Peyer's patch (tissue), 4 donors: ENCODE data around the gene RING1.

Experiments
- CTCF ChIP-seq, 6 experiments: fragments of 450-650 bp in 4 of 6; fragments of 200-600 bp in 2 of 6; sonication (generic) in 1 of 6; IDR thresholded peaks; one replicate each; pipeline ENCODE4 v1.5.1; 2017 to 2019; ENCODE audit warnings: antibody characterized with exemption in 6 of 6, mild to moderate bottlenecking in 3 of 6, moderate library complexity in 1 of 6
- POLR2A ChIP-seq, 2 donors: fragments of 450-650 bp; IDR thresholded peaks; one replicate each; pipeline ENCODE4 v1.5.1; 2017; ENCODE audit warnings: antibody characterized with exemption in 2 of 2, mild to moderate bottlenecking in 2 of 2, moderate library complexity in 2 of 2

- TF ChIP-seq POLR2A (IDR thresholded peaks at IDR 0.05) (no peak), CTCF (IDR thresholded peaks at IDR 0.05) (no peak)
These were observed 19.1 kb upstream of the RING1 start for GRCh38 chr6:33189164-33189563.
